ENCODE measurements around the gene EIF1AD. TPM values are rescaled to one million over a fixed set of nuclear protein-coding genes. Genes with fewer than 3 reads are reported as not detected.

EIF1AD gene
- total and polyA plus RNA-seq, 2 experiments from 2014 or later, result 16.1 to 32.1 TPM

DNA sequence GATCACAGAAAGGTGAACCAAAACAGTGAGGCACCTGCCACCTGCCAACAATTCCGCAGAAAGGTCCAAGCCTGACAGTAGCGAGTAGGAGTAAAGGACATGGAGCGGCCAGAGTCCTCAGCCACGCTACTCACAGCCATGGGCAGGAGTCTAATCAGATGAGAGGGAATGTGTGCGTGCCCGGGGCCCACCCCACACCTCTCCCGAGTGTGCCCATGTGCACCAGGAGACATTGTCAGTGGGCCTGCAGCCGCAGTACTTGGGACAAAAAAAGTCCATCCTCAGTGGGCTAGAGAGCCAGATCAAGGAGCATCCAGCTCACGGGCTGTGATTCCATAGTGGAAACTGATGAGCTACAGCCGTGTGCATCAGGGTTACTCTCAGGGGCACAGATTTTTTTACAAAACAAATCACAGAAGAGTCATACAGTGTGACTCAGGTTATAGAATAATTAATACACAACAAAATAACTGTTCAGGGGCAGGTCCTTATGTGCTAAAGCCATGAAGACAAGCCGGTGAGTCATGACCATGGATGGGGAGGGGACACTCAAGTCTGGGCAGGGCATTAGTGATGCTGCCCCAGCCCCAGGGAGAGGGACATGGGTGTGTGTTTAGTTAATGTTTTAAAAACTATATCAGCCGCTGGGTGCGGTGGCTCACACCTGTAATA lies 28.4 kb downstream of the EIF1AD start (continued):
- TF ChIP-seq REST (IDR thresholded peaks at IDR 0.05; ENCODE audit: unreplicated experiment) (no peak), ZNF462 (CRISPR knock-in tag; IDR thresholded peaks at IDR 0.05) (no peak), JUNB (IDR thresholded peaks at IDR 0.05; ENCODE audit: unreplicated experiment) (no peak), EZH2 (IDR thresholded peaks at IDR 0.05; ENCODE audit: low read depth, unreplicated experiment) (no peak), STAT1 (IDR thresholded peaks at IDR 0.05; ENCODE audit: unreplicated experiment) (no peak), ZNF331 (CRISPR knock-in tag; IDR thresholded peaks at IDR 0.05; ENCODE audit: low read depth) (no peak)
